HG03575 (cell line): ENCODE results near the gene THSD4.
"Not testable (repeated sequence)": the region's sequence is repeated elsewhere in the genome, so short reads cannot be mapped to it uniquely, and the experiment has no call there.

Experiments
- ATAC-seq: cut with Tn5 transposase; IDR thresholded peaks from one replicate; pipeline ENCODE4 v1.9.1; 2021; ENCODE audit not compliant: unreplicated experiment, insufficient number of reproducible peaks, low FRiP score; ENCODE audit errors: extremely low read depth

THSD4 gene

DNA sequence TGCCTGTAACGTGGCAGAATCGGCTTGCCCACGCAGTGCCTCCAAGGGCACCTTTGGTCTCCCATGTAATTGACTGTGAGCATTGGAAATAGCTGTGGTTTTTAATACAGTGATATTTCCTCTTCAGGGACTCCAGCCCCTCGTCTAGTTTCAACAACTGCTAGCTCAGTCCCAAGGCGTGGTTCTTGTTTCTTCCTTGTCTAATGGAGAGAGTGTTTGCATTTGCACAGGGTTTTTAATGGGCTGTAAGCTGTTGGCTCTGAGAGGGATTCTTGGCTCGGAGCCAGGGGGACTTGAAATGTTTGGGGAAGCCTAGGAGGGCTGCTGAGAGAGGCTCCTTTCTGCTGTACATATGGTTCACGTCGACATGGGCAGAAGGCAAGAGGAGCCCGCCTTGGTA lies 86.2 kb downstream of the THSD4 start:
- ATAC-seq = no peak

DNA sequence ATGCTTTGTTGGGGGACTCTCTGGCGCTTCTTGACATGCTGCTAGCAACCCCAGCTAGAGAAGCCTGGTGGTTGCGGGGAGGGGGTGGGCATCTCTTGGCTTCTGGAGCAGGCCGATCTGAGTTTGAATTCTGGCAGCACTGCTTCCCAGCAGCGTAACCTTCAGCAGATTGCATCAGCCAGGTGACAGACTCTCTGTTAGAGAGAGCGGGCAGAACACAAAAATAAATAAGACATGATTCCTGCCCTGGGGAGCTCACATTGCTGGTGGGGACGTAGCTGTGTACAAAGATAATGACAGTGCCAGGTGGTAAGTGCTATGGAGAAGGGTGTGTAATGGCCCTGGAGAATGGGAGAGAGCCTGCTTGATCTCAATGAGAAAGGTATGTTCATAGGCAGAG lies 87.4 kb downstream of the THSD4 start:
- no peak for ATAC-seq

DNA sequence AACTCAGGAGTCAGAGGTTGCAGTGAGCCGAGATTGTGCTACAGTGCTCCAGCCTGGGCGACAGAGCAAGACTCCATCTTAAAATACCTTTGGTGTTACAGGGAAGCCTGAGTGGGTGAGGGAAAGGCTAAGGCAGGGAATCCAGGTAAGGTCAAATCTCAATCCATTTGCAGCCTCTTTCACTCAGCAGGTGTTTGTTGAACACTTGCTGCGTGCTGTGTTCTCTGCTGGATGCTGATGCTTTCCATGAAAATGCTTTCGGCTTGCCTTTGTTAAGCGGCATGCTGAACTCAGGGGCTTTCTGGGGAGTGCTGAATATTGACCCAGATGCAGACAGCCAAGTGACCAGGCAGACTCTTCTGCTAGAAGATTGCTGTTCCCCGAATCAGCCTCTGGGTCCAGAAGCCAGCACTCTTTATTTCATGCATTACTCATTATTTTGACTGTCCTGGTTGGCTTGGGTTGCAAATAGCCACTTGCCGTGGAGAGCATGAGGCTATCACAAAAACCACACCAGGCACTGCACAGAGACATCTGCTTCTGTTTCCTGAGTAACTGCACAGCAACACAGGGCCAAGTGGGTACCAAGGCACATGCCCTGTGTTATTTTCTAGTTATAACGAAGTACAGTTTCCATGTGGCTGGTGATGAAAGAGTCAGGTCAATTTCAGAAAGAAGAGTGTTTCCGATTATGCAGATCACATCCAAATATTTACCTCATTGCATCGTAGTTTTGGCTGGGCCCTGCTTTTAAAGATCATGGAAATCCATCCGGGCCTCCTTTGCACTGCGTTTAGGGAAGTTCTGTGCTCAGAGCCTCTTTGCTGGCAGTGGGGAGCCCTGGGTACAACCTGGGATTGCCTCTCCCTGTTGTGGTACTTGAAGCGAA lies 88.6 kb downstream of the THSD4 start:
- ATAC-seq = no peak

DNA sequence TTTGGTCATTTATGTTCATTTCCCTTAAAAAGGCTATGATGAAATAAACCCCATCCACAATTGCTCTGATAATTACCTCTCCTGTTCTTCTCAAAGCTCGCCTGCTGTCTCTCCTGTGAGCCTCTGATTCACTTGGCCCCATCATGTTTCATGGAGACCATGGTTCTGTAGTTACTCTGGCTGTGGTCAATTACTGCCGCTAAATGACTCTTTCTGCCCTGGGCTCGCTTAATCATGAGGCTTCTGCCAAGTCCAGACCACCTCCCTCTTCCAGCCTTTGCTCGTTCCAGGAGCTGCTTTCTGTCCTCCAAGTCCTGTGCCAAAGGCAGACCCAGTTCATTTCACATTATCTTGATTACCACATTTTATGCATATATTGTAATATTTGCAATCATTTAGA lies 91.9 kb downstream of the THSD4 start:
- ATAC-seq = no peak

DNA sequence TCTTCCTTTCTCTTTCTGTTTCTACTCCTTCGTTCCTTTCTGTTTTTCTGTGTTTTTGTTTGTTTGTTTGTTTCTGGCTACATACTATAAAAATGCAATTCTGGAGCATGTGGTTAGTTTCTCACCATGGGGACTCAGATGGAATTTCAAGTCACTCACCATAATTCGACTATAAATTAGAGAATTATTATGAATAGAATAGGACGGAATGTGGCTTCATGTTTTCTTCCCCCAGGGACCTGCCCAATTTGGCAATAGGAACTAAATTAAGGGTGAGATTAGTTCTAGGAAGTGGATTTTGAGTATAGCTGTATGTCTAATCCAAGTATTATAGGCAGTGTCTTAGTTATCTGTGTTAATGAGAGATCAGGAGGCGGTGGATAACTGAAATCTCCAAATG lies 96.9 kb downstream of the THSD4 start:
- ATAC-seq = no peak

- ATAC-seq = not testable (repeated sequence)
Measured at GRCh38 chr15:71213943-71214342, 98.7 kb downstream of the THSD4 start.

- ATAC-seq = no peak
Measured at GRCh38 chr15:71215126-71215894, 100.0 kb downstream of the THSD4 start.

- ATAC-seq = no peak
Measured at GRCh38 chr15:71218272-71218805, 103.1 kb downstream of the THSD4 start.

DNA sequence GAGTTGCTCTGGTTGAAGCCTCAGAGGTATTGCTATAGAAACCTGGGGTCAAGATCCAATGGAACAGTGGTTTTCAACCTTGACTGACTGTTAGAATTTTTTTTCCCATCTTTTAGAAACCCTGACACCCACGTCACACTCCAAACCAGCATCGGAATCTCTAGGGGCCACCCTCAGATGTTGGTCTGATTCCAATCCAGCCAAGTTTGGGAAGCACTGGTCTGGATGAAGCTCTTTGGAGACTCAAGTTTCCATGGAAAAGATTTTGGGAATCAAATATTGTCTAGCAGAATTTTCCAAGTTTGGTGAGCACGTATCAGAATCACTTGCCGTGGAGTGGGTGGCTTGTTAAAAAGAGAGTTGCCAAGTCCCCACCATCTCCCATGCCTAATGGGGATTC lies 103.8 kb downstream of the THSD4 start:
- no peak for ATAC-seq

DNA sequence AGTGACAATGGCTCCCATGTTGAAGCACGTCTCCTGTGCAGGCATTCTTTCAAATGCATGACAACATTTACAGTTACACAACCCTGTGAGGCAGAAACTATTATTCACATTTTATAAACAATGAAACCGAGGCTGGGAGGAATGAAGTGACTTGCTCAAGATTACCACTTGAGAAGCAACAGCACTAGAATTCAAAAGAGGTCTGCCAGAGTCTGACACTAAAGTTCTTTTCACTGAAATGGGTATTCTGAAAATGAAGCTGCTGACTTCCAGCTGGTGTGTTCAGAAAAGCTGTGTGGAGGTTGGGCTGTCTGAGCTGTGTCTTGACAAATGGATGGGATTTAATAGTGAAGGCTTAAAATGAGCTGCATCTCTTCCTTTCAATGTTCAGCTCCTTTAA lies 104.4 kb downstream of the THSD4 start:
- ATAC-seq = no peak

DNA sequence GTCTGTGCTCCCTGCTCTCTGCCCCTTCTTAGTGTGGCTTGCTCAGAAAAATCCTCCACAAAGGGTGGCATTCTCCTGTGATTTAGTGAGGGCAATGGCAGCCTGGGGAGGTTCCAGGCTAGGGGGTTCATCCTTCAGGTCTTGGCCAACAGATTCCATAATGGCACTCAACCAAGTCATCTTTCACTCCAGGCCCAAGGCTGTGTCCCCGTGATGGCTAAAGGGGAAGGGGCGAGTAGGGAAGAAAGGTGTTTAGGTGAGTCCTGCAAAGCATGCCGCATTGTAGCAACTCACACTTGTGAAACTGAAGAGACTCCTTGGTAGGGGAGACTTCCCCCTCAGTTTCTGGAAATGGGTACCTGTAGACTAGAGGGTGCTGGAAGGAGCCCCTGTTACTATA lies 105.6 kb downstream of the THSD4 start:
- no peak for ATAC-seq

- no peak for ATAC-seq
Measured at GRCh38 chr15:71221417-71221816, 106.1 kb downstream of the THSD4 start.

DNA sequence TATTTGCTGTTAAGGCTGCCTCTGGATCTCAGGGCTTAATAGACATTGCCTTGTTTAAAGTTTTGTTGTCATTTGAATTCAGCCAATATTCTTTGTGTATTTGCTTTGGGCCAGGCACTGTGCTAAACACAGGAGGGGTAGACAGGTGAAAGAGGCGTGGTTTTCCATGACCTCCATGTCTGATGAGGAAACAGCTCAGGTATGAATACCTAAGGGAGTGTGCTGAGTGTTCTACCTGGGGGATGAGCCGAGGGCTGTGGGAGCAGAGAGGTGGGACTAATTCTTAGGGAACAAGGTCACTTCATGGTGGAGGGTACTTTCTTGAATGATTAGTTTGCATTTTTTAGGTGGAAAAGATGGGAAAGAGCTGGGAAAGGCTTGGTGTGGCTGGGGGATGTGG lies 108.2 kb downstream of the THSD4 start:
- ATAC-seq = no peak

DNA sequence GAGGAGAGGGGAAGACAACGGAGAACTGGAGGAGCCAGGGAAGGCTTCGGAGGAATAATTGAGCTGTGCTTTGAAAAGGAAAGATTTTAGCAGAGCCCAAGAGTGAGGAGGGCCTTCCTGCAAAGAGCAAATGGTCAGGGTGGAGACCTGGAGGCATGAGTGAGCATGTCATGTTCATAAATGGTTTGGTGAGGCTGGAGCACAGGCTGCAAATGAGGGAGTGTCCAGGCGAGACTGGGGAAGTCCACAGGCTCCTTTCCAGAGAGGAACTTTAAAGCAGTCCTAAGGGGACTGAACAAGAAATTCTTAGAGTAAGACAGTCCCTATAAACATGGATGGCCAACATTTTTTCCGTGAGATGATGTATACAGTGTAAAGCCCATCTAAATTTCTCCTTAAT lies 108.8 kb downstream of the THSD4 start:
- ATAC-seq = no peak

DNA sequence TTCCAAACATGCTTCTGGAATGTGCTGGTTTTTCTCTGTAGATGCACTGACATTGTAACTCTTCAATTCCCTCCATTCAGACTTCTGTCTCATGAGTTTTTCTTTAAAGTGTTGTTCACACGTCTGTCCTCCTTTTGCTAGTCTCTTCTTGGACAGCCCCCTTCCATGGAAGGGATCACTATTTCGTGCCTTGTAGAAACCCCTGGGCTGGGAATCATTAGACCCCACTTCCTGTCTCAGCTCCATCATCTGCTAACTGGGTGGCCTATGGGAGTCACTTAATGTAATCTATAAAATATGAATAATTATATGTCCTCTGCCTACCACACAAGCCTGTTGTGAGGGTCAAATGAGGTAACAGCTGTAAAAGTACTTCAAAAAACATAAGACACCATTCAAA lies 110.6 kb downstream of the THSD4 start:
- no peak for ATAC-seq

DNA sequence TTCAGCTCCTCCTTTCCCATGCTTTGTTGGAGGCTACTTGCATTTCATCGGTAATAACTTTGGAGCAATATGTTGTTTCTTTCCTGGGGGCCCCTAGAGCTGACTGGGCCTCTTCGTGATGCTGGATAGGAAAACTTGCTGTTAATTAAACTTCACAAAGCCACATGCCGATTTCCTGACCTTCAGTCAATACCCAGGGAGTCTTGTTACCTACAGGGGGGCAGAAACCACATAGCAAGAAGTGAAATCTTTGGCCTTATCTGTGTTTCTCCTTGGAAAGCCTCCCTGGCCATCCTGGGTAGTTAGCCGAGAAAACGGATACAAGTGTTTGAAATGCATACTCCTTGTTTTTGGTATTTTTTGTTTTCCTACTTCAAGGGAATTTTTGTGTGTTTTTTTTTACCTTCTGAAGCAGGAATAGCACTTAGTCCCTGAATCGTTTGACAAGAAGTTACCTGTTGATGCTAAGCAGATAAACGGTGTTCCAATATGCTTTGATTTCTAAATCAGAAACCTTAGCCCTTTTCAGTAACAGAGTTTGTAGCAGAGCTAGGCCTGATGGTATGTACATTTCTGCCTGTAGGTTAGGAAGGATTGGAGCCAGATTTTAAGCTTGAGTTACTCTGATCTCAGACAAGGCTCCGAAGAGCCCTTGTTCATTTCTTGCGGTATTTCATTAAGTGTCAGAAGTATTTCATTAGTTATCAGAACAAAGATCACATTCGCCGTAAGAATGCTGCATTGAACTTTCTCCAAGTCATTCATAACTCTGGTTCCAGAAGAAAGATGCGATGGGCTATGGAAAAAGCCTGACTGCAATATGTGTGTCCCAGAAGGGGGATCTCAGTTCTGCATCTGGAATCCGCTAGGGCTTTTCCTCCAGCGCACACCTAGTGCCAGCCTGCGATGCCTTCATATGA lies 111.5 kb downstream of the THSD4 start:
- no peak for ATAC-seq

GRCh38 chr15:71228403-71228802 lies 113.1 kb downstream of the THSD4 start:
- ATAC-seq = no peak

- no peak for ATAC-seq
Measured at GRCh38 chr15:71230303-71230702, 115.0 kb downstream of the THSD4 start.

- ATAC-seq = no peak
Measured at GRCh38 chr15:71231758-71232157, 116.5 kb downstream of the THSD4 start.
